GM18951 (cell line): Measurements from ENCODE around the gene ABHD4.
A peak's percentile ranks its signal among the peaks of the same experiment; 100 is the strongest.

ENCODE experiments used
- POLR2A ChIP-seq: IDR thresholded peaks from 4 replicates; pipeline ENCODE4 v1.6.1; 2011; ENCODE audit warnings: mild to moderate bottlenecking; ENCODE audit not compliant: insufficient read length, insufficient read depth; ENCODE audit errors: extremely low read depth
- in situ Hi-C: fragments of 300-500 bp; cut with MboI; formaldehyde crosslinking; loops from one replicate; pipeline ENCODE4 v1.12.0; 2022; ENCODE audit warnings: low sequenced_read_pairs, mixed read lengths, inconsistent platforms; ENCODE audit not compliant: unreplicated experiment

Gene ABHD4, protein sequence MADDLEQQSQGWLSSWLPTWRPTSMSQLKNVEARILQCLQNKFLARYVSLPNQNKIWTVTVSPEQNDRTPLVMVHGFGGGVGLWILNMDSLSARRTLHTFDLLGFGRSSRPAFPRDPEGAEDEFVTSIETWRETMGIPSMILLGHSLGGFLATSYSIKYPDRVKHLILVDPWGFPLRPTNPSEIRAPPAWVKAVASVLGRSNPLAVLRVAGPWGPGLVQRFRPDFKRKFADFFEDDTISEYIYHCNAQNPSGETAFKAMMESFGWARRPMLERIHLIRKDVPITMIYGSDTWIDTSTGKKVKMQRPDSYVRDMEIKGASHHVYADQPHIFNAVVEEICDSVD

DNA sequence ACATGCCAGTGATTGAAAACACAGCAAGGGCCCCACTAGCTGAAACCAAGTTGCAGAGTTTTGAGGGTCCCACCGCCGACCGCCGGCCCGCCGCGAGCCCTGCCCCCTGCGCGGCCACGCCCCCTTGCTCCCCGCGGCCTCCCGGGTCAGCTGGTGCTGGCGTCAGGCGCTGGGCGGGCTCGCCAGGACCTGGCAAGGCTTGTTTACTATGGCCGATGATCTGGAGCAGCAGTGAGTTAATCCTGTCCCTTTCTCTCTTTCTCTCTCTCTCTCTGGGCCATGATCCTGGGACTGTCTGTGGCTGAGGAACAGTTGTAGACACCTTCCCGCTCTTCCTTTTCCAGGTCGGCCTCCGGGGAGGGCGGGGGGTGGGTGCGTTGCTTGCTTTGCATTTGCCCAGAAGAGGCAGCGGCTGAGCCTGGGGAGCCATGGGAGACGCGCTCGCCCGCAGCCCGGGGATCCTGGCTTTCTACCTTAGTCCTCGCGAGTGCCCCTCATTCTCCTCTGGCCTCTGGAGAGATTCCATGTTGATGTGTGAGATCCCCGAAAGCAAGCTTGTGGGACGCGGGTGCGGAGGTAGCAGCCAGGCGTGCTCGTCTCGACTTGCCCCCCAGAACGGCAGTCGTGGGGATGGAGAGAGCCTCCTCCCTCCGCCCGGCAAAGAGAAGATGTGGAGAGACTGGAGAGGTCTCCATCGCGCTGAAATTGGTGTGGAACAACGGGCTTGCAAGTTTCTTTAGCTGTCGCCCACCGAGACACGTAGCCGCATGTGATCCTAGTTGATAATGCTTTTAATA is at the start of gene ABHD4:
TSS of gene ABHD4 (plus strand) at position 202 of the 797 bp plus-strand sequence. CDS start at position 209, 7 bp downstream.
- in situ Hi-C loops: no loop called here
- TF ChIP-seq POLR2A: peak; percentile 51

DNA sequence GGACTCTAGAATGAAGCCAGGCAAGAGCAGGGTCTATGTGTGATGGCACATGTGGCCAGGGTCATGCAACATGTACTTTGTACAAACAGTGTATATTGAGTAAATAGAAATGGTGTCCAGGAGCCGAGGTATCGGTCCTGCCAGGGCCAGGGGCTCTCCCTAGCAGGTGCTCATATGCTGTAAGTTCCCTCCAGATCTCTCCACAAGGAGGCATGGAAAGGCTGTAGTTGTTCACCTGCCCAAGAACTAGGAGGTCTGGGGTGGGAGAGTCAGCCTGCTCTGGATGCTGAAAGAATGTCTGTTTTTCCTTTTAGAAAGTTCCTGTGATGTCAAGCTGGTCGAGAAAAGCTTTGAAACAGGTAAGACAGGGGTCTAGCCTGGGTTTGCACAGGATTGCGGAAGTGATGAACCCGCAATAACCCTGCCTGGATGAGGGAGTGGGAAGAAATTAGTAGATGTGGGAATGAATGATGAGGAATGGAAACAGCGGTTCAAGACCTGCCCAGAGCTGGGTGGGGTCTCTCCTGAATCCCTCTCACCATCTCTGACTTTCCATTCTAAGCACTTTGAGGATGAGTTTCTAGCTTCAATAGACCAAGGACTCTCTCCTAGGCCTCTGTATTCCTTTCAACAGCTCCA is 48.7 kb upstream of the ABHD4 start:
- no peak for TF ChIP-seq POLR2A
- in situ Hi-C loops: no loop called here

DNA sequence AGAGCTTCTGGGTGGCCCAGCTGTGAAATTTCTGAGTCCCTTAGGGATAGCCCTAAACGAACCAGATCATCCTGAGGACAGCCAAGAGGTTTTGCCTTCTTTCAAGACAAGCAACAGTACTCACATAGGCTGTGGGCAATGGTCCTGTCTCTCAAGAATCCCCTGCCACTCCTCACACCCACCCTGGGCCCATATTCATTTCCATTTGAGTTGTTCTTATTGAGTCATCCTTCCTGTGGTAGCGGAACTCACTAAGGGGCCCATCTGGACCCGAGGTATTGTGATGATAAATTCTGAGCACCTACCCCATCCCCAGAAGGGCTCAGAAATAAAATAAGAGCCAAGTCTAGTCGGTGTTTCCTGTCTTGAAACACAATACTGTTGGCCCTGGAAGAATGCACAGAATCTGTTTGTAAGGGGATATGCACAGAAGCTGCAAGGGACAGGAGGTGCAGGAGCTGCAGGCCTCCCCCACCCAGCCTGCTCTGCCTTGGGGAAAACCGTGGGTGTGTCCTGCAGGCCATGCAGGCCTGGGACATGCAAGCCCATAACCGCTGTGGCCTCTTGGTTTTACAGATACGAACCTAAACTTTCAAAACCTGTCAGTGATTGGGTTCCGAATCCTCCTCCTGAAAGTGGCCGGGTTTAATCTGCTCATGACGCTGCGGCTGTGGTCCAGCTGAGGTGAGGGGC is 48.0 kb upstream of the ABHD4 start:
- peak; percentile 37 for TF ChIP-seq POLR2A
- in situ Hi-C loops: loop anchor here (25.0 kb wide), 1 partner anchor 512 kb away; the partner anchor contains the start of gene CDH24

DNA sequence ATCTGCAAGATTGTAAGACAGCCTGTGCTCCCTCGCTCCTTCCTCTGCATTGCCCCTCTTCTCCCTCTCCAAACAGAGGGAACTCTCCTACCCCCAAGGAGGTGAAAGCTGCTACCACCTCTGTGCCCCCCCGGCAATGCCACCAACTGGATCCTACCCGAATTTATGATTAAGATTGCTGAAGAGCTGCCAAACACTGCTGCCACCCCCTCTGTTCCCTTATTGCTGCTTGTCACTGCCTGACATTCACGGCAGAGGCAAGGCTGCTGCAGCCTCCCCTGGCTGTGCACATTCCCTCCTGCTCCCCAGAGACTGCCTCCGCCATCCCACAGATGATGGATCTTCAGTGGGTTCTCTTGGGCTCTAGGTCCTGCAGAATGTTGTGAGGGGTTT is 46.5 kb upstream of the ABHD4 start:
- in situ Hi-C loops: loop anchor here (25.0 kb wide), 1 partner anchor 511 kb away; the partner anchor contains the start of gene CDH24
- TF ChIP-seq POLR2A: no peak

DNA sequence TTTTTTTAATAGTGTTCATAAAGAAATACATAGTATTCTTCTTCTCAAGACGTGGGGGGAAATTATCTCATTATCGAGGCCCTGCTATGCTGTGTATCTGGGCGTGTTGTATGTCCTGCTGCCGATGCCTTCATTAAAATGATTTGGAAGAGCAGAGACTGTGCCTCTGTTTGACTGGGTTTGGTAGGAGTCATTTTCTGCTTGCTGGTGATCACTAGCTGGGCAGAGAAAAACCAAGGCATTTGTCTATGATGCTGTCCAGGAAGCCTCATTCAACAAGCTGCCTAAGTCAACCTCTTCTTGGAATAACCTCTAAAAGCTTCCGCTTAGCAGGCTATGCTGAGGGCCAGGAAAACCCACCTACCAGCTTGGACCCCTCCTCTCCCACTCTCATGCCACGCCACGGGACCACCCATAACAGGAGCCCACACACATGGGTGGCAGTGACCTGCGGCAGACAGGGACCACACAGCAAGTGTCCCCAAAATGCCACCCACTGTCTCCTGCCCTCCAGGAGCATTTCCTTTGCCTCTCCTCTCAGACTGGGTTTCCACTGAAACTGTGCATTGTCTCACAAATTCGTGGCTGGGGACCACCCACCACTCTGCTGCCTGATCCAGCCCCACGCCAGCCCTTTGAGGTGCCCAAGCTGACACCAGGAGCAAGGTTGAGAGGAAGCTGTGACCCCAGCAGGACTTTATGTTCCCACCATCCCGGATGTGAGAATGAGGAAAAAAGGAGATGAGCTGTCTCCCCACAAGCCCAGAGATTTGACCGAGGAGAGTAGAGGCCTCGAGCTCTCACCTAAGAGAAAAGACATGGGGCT is 45.9 kb upstream of the ABHD4 start:
- in situ Hi-C loops: loop anchor here (25.0 kb wide), 1 partner anchor 510 kb away; the partner anchor contains the start of gene CDH24
- no peak for TF ChIP-seq POLR2A

DNA sequence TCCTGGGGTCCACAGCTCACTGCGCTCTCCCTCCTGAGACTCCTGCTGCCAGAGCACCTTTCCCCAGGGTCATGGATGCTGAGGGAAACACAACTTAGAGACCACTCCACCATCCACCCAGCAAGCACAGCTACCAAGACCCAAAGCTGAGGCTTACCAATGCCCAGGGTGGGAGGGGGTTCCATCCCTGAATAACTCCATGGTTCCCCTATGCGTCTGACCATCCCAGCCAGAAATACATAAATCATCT is 45.3 kb upstream of the ABHD4 start:
- no peak for TF ChIP-seq POLR2A
- in situ Hi-C loops: loop anchor here (25.0 kb wide), 1 partner anchor 510 kb away; the partner anchor contains the start of gene CDH24

DNA sequence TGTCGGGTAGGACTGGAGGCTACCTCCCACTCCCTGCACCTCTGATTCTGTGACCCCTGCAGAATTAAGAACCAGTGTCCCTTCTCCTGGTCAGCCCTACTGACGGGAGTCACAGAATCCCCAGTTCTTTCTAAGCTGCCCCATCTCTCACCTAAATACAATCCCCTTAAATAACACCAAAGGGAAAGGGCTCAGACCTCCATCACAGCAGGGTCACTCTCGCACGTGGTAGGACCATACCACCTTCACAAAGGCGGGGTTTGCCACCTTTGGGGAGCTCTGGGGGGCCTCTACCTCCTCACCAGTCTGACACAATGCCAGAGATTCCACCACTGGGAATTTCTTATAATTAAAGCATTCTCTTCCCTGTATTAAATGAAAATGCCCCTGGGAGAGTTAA is 44.7 kb upstream of the ABHD4 start:
- in situ Hi-C loops: loop anchor here (25.0 kb wide), 1 partner anchor 509 kb away; the partner anchor contains the start of gene CDH24
- TF ChIP-seq POLR2A: no peak

DNA sequence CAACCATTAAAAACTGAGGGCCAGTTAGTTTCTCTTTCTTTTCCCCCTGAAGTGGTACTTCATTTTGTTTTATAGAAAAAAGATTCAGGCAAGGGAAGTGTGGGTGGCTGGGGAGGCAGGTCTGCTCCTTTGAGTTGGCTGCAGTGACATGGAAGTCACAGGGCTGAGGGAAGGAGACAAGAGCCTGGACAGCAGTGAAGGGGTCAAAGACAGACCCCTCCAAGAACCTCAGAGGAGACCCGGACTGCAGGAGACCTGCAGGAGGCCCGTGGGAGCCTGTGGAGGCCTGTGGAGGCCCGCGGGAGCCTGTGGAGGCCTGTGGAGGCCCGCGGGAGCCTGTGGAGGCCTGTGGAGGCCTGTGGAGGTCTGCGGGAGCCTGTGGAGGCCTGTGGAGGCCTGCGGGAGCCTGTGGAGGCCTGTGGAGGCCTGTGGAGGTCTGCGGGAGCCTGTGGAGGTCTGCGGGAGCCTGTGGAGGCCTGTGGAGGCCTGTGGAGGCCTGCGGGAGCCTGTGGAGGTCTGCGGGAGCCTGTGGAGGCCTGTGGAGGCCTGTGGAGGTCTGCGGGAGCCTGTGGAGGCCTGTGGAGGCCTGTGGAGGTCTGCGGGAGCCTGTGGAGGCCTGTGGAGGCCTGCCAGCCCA is 44.1 kb upstream of the ABHD4 start:
- in situ Hi-C loops: loop anchor here (25.0 kb wide), 1 partner anchor 508 kb away; the partner anchor contains the start of gene CDH24

DNA sequence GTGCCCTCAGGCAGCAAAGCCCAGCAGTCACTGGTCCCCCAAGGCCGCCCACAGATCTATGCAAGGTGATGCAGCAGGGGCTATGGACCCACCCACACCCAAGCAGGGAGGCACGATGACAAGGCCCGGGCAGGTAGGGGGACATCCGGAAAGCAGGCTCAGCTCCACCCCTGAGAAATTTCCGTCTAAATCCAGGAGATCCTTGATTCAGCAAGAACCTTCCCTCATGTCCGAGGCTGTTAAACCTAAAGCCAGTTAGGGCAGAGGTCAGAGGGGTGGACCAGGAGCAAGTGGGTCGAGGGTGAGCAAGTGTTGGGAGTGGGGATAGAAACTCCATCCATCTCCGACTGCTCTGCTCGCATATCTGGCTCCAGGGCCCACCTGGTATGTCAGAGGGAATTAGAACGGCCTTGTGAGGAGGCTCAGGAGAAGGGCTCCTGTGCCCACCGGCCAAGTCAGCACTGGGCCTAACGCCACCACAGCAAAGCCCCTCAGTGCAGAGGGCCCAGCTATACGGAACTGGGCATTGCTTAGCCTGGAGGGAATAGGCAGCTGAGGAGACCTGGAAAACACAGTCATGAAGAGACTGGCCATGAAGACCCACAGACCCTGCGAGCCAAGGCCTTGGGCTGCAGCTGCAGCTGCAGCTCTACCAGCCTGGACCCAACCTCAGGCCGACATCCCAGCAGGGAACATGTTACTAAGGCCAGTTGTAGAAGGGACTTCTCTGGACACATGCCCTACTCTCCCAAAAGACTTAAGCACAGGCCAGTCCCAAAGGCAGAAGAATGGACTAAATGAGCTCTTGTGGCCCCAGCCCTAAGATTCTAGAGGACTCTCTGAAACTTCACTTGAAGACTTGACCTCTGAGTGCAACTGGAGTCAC is 43.4 kb upstream of the ABHD4 start:
- no peak for TF ChIP-seq POLR2A
- in situ Hi-C loops: loop anchor here (25.0 kb wide), 1 partner anchor 508 kb away; the partner anchor contains the start of gene CDH24

DNA sequence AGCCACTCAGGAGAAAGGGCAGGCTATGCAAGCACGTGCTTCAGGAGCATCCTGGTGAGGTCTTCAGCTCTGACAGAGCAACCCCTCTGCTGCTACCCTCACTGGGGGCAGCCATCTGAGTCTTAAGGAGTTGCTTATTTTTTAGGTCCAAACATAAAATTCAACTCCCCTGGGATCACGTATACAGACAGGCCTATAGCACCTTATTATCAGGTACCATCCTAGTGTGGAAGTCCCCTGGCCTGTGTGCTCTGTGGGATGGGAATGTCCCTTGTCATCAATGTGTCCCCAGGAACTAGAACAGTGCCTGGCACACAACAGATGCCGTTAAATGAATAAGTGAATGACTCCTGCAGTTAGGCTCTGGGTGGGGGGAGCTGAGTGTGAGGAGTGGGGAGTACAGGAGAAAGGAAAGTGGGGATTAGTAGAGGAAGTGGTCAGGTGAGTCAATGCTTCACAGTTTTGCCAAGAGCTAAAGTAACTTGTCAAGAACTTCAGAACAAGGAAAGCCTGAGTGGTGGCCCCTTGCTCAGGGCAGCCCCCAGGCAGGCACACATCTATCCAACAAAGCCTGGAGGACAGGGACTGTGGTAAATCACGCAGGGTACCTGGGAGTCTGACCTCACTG is 42.6 kb upstream of the ABHD4 start:
- TF ChIP-seq POLR2A: no peak
- in situ Hi-C loops: loop anchor here (25.0 kb wide), 1 partner anchor 507 kb away; the partner anchor contains the start of gene CDH24
